Keratinocyte (primary cell): ENCODE data around the gene ANO7.

Experiments used
- CTCF ChIP-seq, 3 experiments: IDR thresholded peaks in 1 of 3; conservative IDR thresholded peaks in 1 of 3; optimal IDR thresholded peaks in 1 of 3; 2 replicates in 2 of 3; 3 replicates in 1 of 3; pipeline versions ENCODE3 to v1.5.1; 2011; ENCODE audit warnings: low read length in 3 of 3, mild to moderate bottlenecking in 3 of 3, moderate library complexity in 2 of 3, control low read depth in 1 of 3, inconsistent platforms in 1 of 3; ENCODE audit not compliant: insufficient read depth in 2 of 3; ENCODE audit errors: extremely low read depth in 1 of 3
- EZH2 ChIP-seq: IDR thresholded peaks from one replicate; pipeline ENCODE4 v1.6.1; 2012; ENCODE audit warnings: inconsistent platforms, mild to moderate bottlenecking, low read length, moderate library complexity

GRCh38 chr2:241228860-241229516, 40.5 kb downstream of the ANO7 start:
- TF ChIP-seq CTCF (optimal IDR thresholded peaks at IDR 0.05 in 1 of 3, IDR thresholded peaks at IDR 0.05 in 1 of 3, conservative IDR thresholded peaks at IDR 0.05 in 1 of 3; ENCODE audit: extremely low read depth in 1 of 3, insufficient read depth in 2 of 3, low read length in 3 of 3) (no peak), EZH2 (no peak)
